Measurements from ENCODE around the gene USP5. TPM values are rescaled to one million over a fixed set of nuclear protein-coding genes. Genes with fewer than 3 reads are reported as not detected.

Gene USP5
- total RNA-seq, 1 experiment from 2014 or later, result 175 TPM

GRCh38 chr12:6873094-6874014 lies 21.4 kb downstream of the USP5 start, which contains the start of gene SPSB2:
Gene SPSB2 (minus strand): TSS chr12:6873303. CDS start chr12:6872901, 402 bp downstream.
- ChIA-PET POLR2A (interaction anchor here (1.1 to 10.9 kb wide), 10 partner anchors 8 to 150 kb away, joined by 3 to 186 read pairs (median 10); partner anchors contain the start of genes C12orf57, CDCA3, COPS7A and RNU7-1), CTCF (interaction anchor here (0.6 to 4.1 kb wide), 27 partner anchors 8 to 316 kb away, joined by 3 to 30 read pairs (median 6); partner anchors contain the start of genes C12orf57, C1RL, CDCA3 and COPS7A), RAD21 (ENCODE audit: low non-redundant PET in 1 of 2, low total read pairs in 2 of 2, uncharacterized antibody in 2 of 2, unreplicated experiment in 2 of 2) (interaction anchor here (0.9 to 1.3 kb wide), 4 partner anchors 18 to 52 kb away, joined by 3 to 5 read pairs (median 4); partner anchors contain the start of gene USP5 (in 1 of the 2))
- peak within 1 kb of the TSS; percentile 96 for H3K27ac ChIP-seq (ENCODE audit: low read depth, low read length)
- intact Hi-C loops (cut with micrococcal nuclease), result loop anchor here (1.0 to 5.0 kb wide), 4 partner anchors 54 to 764 kb away; partner anchors contain the start of gene ATN1
- BruUV-seq (replicated peaks), result no TSS peak
- DNase-seq (ENCODE audit: low read depth, low spot score), result peak; percentile 89
- no peaks in the 10 kb centered on the region for H3K9me3 ChIP-seq (ENCODE audit: control insufficient read depth in 1 of 2, insufficient read depth in 1 of 2, low read depth in 1 of 2, low read length in 2 of 2)
- ATAC-seq, result peak; percentile 79
- no peaks in the 10 kb centered on the region for H3K27me3 ChIP-seq (ENCODE audit: insufficient read depth, low read length)
- peaks cover 8 to 33% of the 10 kb centered on the region in 2 experiments; a peak in 3 of 4 replicates for H3K36me3 ChIP-seq (ENCODE audit: control insufficient read depth in 1 of 2, insufficient read depth in 2 of 2, low read length in 2 of 2)
- H3K4me3 ChIP-seq (replicated peaks in 1 of 2; ENCODE audit: low read depth in 1 of 2, low read length in 2 of 2), result peak within 1 kb of the TSS; percentile 73 to 92
- H4K20me1 ChIP-seq (ENCODE audit: insufficient read depth), result peaks cover 12% of the 10 kb centered on the region; the same call in 1 of the 2 replicates
- H3K9me2 ChIP-seq (ENCODE audit: insufficient read depth), result no peaks in the 10 kb centered on the region
- peak within 1 kb of the TSS; percentile 86 for H3K9ac ChIP-seq (ENCODE audit: low read length)
- H3K79me2 ChIP-seq (ENCODE audit: insufficient read depth, low read length), result peaks cover 44% of the 10 kb centered on the region
- H3K4me1 ChIP-seq (ENCODE audit: control insufficient read depth in 1 of 2, insufficient read depth in 2 of 2, low read length in 2 of 2), result peaks cover 23 to 50% of the 10 kb centered on the region in 2 experiments
- H3K4me2 ChIP-seq (ENCODE audit: low read length), result peak within 1 kb of the TSS; percentile 92
- H2AFZ ChIP-seq (ENCODE audit: low read depth, low read length, poor library complexity, severe bottlenecking), result no peak within 1 kb of the TSS
- TF ChIP-seq ZFX (IDR thresholded peaks at IDR 0.05), result peak; percentile 63; the same call in 1 of the 2 replicates
- TF ChIP-seq POLR2A (IDR thresholded peaks at IDR 0.05; ENCODE audit: borderline replicate concordance, extremely low read depth, insufficient read depth, insufficient read length), result peak; percentile 35
- TF ChIP-seq SIN3A (IDR thresholded peaks at IDR 0.05; ENCODE audit: low read depth), result no peak
- TF ChIP-seq SP1 (IDR thresholded peaks at IDR 0.05; ENCODE audit: low read depth), result no peak
- no peak for TF ChIP-seq ZBTB33 (IDR thresholded peaks at IDR 0.05; ENCODE audit: extremely low read depth, insufficient replicate concordance, low read length)
- TF ChIP-seq TCF7L2 (IDR thresholded peaks at IDR 0.05; ENCODE audit: borderline replicate concordance, extremely low read depth, insufficient read depth, insufficient read length), result peak; percentile 35
- no peak for TF ChIP-seq JUND (IDR thresholded peaks at IDR 0.05)
- no peak for TF ChIP-seq REST (IDR thresholded peaks at IDR 0.05; ENCODE audit: low read depth)
- no peak for TF ChIP-seq ATF3 (IDR thresholded peaks at IDR 0.05)
- no peak for TF ChIP-seq EZH2phosphoT487 (IDR thresholded peaks at IDR 0.05; ENCODE audit: borderline replicate concordance)
- TF ChIP-seq ZNF274 (IDR thresholded peaks at IDR 0.05; ENCODE audit: low read depth, low read length), result no peak
- no peak for TF ChIP-seq EZH2 (IDR thresholded peaks at IDR 0.05)
- no peak for TF ChIP-seq MAX (IDR thresholded peaks at IDR 0.05)
- no peak for TF ChIP-seq ELF1 (IDR thresholded peaks at IDR 0.05; ENCODE audit: borderline replicate concordance, low read depth)
- TF ChIP-seq CBX3 (IDR thresholded peaks at IDR 0.05; ENCODE audit: low read depth), result no peak
- no peak for TF ChIP-seq SRF (IDR thresholded peaks at IDR 0.05; ENCODE audit: low read depth)
- TF ChIP-seq EGR1 (IDR thresholded peaks at IDR 0.05; ENCODE audit: low read depth), result no peak
